A549 treated with CORT108297 at 1 μM for 4 hours (cell line): ENCODE results near the gene RIN2. TPM values are rescaled to one million over a fixed set of nuclear protein-coding genes. Genes with fewer than 3 reads are reported as not detected.

ENCODE experiments used
- total RNA-seq: library from RNA; stranded (reverse); fragments of 200-300 nt; extraction: Qiagen RNA extraction; gene quantifications from 5 replicates; pipeline ENCODE4 v1.2.3, GENCODE V29; 2022

The RIN2 gene, protein sequence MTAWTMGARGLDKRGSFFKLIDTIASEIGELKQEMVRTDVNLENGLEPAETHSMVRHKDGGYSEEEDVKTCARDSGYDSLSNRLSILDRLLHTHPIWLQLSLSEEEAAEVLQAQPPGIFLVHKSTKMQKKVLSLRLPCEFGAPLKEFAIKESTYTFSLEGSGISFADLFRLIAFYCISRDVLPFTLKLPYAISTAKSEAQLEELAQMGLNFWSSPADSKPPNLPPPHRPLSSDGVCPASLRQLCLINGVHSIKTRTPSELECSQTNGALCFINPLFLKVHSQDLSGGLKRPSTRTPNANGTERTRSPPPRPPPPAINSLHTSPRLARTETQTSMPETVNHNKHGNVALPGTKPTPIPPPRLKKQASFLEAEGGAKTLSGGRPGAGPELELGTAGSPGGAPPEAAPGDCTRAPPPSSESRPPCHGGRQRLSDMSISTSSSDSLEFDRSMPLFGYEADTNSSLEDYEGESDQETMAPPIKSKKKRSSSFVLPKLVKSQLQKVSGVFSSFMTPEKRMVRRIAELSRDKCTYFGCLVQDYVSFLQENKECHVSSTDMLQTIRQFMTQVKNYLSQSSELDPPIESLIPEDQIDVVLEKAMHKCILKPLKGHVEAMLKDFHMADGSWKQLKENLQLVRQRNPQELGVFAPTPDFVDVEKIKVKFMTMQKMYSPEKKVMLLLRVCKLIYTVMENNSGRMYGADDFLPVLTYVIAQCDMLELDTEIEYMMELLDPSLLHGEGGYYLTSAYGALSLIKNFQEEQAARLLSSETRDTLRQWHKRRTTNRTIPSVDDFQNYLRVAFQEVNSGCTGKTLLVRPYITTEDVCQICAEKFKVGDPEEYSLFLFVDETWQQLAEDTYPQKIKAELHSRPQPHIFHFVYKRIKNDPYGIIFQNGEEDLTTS
- total RNA-seq = 26.6 to 29.8 TPM (median 29.4 TPM) in 5 replicates

DNA sequence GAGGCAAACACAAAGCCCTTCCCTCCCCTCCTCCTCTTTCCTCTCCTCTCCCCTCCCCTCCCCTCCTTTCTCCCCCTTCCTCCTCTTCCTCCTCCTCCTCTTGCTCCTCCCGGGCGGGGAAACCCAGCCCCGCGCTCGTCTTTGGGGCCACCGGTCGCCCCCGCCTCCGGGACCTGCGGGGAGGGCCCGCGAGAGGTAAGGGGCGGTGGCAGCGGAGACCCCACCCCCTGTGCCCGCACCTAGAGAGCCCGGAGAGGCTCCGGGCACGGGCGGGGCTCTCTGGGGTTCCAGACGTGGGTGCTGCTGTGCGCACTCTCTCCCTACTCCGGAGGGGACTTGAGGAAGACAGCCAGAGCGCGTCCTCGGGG is at the start of gene RIN2:
TSS of gene RIN2 (plus strand) at position 126 of the 368 bp plus-strand sequence. CDS start 131,344 bp downstream, outside the sequence.

